ENCODE measurements around the gene GREM1. TPM values are rescaled to one million over a fixed set of nuclear protein-coding genes. Genes with fewer than 3 reads are reported as not detected.

The GREM1 gene
- total and polyA plus RNA-seq, 2 donors (not counting 1 experiment from before 2014, with no cell fraction given): 364 to 1,863 TPM

DNA sequence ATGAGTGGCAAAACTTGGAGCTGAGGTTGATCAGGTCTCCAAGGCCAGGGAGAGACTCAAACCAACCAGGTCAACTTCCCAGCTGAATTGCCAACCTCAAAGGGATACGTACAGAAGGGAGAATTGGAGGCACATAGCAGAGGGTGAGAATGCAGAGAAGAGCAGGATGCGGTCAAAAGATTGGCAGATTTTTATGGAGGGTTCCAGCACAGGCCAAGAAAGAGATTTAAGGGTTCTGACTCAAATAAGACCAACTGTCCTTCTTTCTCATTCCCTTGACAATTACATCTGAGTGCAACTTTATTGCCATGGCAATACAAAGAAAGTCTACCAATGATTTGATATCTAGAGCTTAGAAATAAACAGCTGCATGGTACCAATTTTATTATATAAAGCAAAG lies 43.1 kb upstream of the GREM1 start:
- H3K4me3 ChIP-seq (replicated peaks in 1 of 4; ENCODE audit: control extremely low read depth in 1 of 4, insufficient read depth in 1 of 4, low read depth in 3 of 4, low read length in 4 of 4): no peak overlapping the region
- no peak overlapping the region for H3K27ac ChIP-seq (ENCODE audit: insufficient read depth, low read length)
- TF ChIP-seq, protein P1, sequence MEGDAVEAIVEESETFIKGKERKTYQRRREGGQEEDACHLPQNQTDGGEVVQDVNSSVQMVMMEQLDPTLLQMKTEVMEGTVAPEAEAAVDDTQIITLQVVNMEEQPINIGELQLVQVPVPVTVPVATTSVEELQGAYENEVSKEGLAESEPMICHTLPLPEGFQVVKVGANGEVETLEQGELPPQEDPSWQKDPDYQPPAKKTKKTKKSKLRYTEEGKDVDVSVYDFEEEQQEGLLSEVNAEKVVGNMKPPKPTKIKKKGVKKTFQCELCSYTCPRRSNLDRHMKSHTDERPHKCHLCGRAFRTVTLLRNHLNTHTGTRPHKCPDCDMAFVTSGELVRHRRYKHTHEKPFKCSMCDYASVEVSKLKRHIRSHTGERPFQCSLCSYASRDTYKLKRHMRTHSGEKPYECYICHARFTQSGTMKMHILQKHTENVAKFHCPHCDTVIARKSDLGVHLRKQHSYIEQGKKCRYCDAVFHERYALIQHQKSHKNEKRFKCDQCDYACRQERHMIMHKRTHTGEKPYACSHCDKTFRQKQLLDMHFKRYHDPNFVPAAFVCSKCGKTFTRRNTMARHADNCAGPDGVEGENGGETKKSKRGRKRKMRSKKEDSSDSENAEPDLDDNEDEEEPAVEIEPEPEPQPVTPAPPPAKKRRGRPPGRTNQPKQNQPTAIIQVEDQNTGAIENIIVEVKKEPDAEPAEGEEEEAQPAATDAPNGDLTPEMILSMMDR (conservative IDR thresholded peaks at IDR 0.05 in 1 of 2, IDR thresholded peaks at IDR 0.05 in 1 of 2; ENCODE audit: low read depth in 1 of 2, low read length in 2 of 2): no peak
- no peak for TF ChIP-seq EZH2 (IDR thresholded peaks at IDR 0.05; ENCODE audit: low read length, missing control alignments)
- H3K9ac ChIP-seq (ENCODE audit: insufficient read depth, low read length): no peak overlapping the region
- no peaks in the 10 kb centered on the region for H3K27me3 ChIP-seq (ENCODE audit: control insufficient read depth, insufficient read depth, low read length)
- no peaks in the 10 kb centered on the region for H3K36me3 ChIP-seq (ENCODE audit: control insufficient read depth, insufficient read depth, low read length)
- no peaks in the 10 kb centered on the region for H3K79me2 ChIP-seq (ENCODE audit: control insufficient read depth, insufficient read depth, low read length)
- peaks cover 2% of the 10 kb centered on the region for H3K4me1 ChIP-seq (ENCODE audit: control insufficient read depth, extremely low read depth, insufficient read depth, low read length)
- no peak overlapping the region for H2AFZ ChIP-seq (ENCODE audit: low read length)
- H3K9me3 ChIP-seq (ENCODE audit: control insufficient read depth, insufficient read depth, low read depth, low read length): no peaks in the 10 kb centered on the region
- H4K20me1 ChIP-seq (ENCODE audit: control insufficient read depth, extremely low read depth, insufficient read depth, low read length): no peaks in the 10 kb centered on the region
- no peak for DNase-seq (ENCODE audit: low read depth in 2 of 2)
- no peak overlapping the region for H3K4me2 ChIP-seq (ENCODE audit: extremely low read depth, insufficient read depth, low read length)

DNA sequence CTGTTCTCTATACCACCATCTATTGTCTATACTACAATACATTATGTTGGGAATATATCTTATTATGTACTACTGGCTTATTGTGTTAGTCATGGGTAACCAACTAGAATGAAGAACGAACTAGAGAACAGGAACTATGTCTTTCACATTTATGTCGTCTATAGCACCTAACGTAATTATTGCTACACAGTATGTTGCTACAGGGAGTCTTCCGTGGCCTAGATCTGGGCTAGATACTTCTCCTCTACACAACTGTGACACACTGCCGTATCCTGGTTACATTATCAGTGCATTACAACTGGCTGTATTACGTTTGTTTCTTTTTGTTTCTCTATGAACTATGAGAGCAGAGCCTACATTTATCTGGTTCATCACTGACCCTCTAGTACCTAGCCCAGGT lies 42.3 kb upstream of the GREM1 start:
- no peak overlapping the region for H2AFZ ChIP-seq (ENCODE audit: low read length)
- H3K9me3 ChIP-seq (ENCODE audit: control insufficient read depth, insufficient read depth, low read depth, low read length): no peaks in the 10 kb centered on the region
- H3K4me1 ChIP-seq (ENCODE audit: control insufficient read depth, extremely low read depth, insufficient read depth, low read length): peaks cover 2% of the 10 kb centered on the region
- H3K36me3 ChIP-seq (ENCODE audit: control insufficient read depth, insufficient read depth, low read length): no peaks in the 10 kb centered on the region
- no peaks in the 10 kb centered on the region for H3K27me3 ChIP-seq (ENCODE audit: control insufficient read depth, insufficient read depth, low read length)
- no peak overlapping the region for H3K9ac ChIP-seq (ENCODE audit: insufficient read depth, low read length)
- no peak for DNase-seq (ENCODE audit: low read depth in 2 of 2)
- H3K4me2 ChIP-seq (ENCODE audit: extremely low read depth, insufficient read depth, low read length): no peak overlapping the region
- no peak overlapping the region for H3K4me3 ChIP-seq (replicated peaks in 1 of 4; ENCODE audit: control extremely low read depth in 1 of 4, insufficient read depth in 1 of 4, low read depth in 3 of 4, low read length in 4 of 4)
- TF ChIP-seq EZH2 (IDR thresholded peaks at IDR 0.05; ENCODE audit: low read length, missing control alignments): no peak
- TF ChIP-seq, protein P1 (conservative IDR thresholded peaks at IDR 0.05 in 1 of 2, IDR thresholded peaks at IDR 0.05 in 1 of 2; ENCODE audit: low read depth in 1 of 2, low read length in 2 of 2): no peak
- H3K79me2 ChIP-seq (ENCODE audit: control insufficient read depth, insufficient read depth, low read length): no peaks in the 10 kb centered on the region
- H4K20me1 ChIP-seq (ENCODE audit: control insufficient read depth, extremely low read depth, insufficient read depth, low read length): no peaks in the 10 kb centered on the region
- H3K27ac ChIP-seq (ENCODE audit: insufficient read depth, low read length): no peak overlapping the region

DNA sequence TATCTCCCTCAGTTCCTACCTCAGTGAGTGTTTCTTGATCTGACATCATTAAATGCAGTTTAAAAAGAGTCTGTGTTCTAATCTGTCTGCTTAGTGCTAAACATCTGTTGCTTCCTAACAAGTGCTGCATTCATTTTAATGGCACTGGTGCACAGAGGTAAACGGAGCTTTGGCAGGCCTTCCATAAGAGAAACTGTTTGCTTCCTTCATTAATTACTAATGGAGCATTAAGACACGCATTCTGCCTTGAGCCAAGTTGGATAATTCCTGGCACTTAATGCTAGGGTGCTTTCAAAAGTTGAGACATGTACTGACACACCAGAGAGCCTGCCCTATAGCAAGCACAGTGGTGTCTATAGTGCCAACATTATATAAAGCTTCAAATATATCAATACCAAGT lies 41.6 kb upstream of the GREM1 start:
- no peaks in the 10 kb centered on the region for H3K9me3 ChIP-seq (ENCODE audit: control insufficient read depth, insufficient read depth, low read depth, low read length)
- no peak overlapping the region for H2AFZ ChIP-seq (ENCODE audit: low read length)
- no peak overlapping the region for H3K4me2 ChIP-seq (ENCODE audit: extremely low read depth, insufficient read depth, low read length)
- H3K4me1 ChIP-seq (ENCODE audit: control insufficient read depth, extremely low read depth, insufficient read depth, low read length): peaks cover 2% of the 10 kb centered on the region
- H3K79me2 ChIP-seq (ENCODE audit: control insufficient read depth, insufficient read depth, low read length): no peaks in the 10 kb centered on the region
- H3K4me3 ChIP-seq (replicated peaks in 1 of 4; ENCODE audit: control extremely low read depth in 1 of 4, insufficient read depth in 1 of 4, low read depth in 3 of 4, low read length in 4 of 4): no peak overlapping the region
- H3K9ac ChIP-seq (ENCODE audit: insufficient read depth, low read length): no peak overlapping the region
- H3K27me3 ChIP-seq (ENCODE audit: control insufficient read depth, insufficient read depth, low read length): no peaks in the 10 kb centered on the region
- no peaks in the 10 kb centered on the region for H4K20me1 ChIP-seq (ENCODE audit: control insufficient read depth, extremely low read depth, insufficient read depth, low read length)
- H3K36me3 ChIP-seq (ENCODE audit: control insufficient read depth, insufficient read depth, low read length): no peaks in the 10 kb centered on the region
- no peak for TF ChIP-seq EZH2 (IDR thresholded peaks at IDR 0.05; ENCODE audit: low read length, missing control alignments)
- TF ChIP-seq, protein P1 (conservative IDR thresholded peaks at IDR 0.05 in 1 of 2, IDR thresholded peaks at IDR 0.05 in 1 of 2; ENCODE audit: low read depth in 1 of 2, low read length in 2 of 2): no peak
- no peak for DNase-seq (ENCODE audit: low read depth in 2 of 2)
- no peak overlapping the region for H3K27ac ChIP-seq (ENCODE audit: insufficient read depth, low read length)
